ENCODE measurements around the gene SHLD1.

Gene SHLD1

GRCh38 chr20:5710551-5710950, 39.6 kb upstream of the SHLD1 start:
- H3K4me2 ChIP-seq = no peak overlapping the region
- H3K79me2 ChIP-seq (ENCODE audit: insufficient read depth, low read depth) = no peaks in the 10 kb centered on the region
- no peak overlapping the region for H3K9ac ChIP-seq
- H3K27ac ChIP-seq = no peak overlapping the region
- H3K4me1 ChIP-seq (ENCODE audit: low read depth, poor library complexity, severe bottlenecking) = no peaks in the 10 kb centered on the region
- H3K36me3 ChIP-seq (ENCODE audit: insufficient read depth) = no peaks in the 10 kb centered on the region
- H4K20me1 ChIP-seq (ENCODE audit: insufficient read depth) = no peaks in the 10 kb centered on the region
- TF ChIP-seq, protein P1, sequence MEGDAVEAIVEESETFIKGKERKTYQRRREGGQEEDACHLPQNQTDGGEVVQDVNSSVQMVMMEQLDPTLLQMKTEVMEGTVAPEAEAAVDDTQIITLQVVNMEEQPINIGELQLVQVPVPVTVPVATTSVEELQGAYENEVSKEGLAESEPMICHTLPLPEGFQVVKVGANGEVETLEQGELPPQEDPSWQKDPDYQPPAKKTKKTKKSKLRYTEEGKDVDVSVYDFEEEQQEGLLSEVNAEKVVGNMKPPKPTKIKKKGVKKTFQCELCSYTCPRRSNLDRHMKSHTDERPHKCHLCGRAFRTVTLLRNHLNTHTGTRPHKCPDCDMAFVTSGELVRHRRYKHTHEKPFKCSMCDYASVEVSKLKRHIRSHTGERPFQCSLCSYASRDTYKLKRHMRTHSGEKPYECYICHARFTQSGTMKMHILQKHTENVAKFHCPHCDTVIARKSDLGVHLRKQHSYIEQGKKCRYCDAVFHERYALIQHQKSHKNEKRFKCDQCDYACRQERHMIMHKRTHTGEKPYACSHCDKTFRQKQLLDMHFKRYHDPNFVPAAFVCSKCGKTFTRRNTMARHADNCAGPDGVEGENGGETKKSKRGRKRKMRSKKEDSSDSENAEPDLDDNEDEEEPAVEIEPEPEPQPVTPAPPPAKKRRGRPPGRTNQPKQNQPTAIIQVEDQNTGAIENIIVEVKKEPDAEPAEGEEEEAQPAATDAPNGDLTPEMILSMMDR (conservative IDR thresholded peaks at IDR 0.05; ENCODE audit: low read depth, low read length) = no peak
- no peaks in the 10 kb centered on the region for H3K27me3 ChIP-seq (ENCODE audit: insufficient read depth, low read depth)
- H3K4me3 ChIP-seq (IDR thresholded peaks at IDR 0.05; ENCODE audit: insufficient read depth, low read depth, low read length) = no peak overlapping the region
- H2AFZ ChIP-seq (ENCODE audit: low read depth) = no peak overlapping the region

GRCh38 chr20:5714261-5715041, 35.8 kb upstream of the SHLD1 start:
- Histone ChIP-seq H3K9ac (no peak overlapping the region), H3K27me3 (ENCODE audit: insufficient read depth, low read depth) (no peaks in the 10 kb centered on the region), H3K79me2 (ENCODE audit: insufficient read depth, low read depth) (no peaks in the 10 kb centered on the region), H3K27ac (no peak overlapping the region), H3K4me3 (IDR thresholded peaks at IDR 0.05; ENCODE audit: insufficient read depth, low read depth, low read length) (no peak overlapping the region), H4K20me1 (ENCODE audit: insufficient read depth) (no peaks in the 10 kb centered on the region), H3K36me3 (ENCODE audit: insufficient read depth) (no peaks in the 10 kb centered on the region), H3K4me2 (no peak overlapping the region), H3K4me1 (ENCODE audit: low read depth, poor library complexity, severe bottlenecking) (no peaks in the 10 kb centered on the region), H2AFZ (ENCODE audit: low read depth) (no peak overlapping the region)
- TF ChIP-seq, protein P1 (conservative IDR thresholded peaks at IDR 0.05; ENCODE audit: low read depth, low read length) = no peak

DNA sequence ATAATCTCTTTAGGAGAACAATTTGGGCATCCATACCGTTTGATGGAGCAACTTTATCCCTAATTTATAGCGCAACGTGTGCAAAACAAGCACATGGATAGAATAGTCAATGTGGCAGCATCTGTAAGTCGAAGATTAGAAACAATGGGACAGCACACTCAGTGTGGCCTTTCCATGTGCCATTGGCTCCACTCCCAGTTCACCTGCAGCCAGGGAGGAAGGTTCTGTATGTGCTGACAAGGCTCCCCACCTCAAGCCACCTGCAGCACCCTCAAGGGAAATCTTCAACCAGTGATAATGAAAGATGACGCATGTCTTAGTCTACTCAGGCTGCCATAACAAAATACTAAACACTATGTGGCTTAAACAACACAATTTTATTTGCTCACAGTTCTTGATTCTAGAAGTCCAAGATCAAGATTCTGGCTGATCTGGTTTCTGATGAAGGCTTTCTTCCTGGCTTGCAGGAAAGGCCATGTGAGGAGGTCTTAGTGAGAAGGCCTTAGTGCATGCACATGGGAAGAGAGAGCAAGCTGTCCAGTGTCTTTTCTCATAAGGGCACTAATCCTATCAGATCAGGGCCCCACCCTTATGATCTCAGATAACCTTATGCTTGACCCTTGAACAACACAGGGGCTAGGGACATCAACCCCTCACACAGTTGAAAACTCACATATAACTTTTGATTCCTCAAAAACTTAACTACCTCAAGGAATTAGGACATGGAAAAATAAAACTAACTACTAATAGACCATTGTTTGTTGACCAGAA, 34.9 kb upstream of the SHLD1 start:
- Histone ChIP-seq H2AFZ (ENCODE audit: low read depth) (no peak overlapping the region), H4K20me1 (ENCODE audit: insufficient read depth) (no peaks in the 10 kb centered on the region), H3K4me3 (IDR thresholded peaks at IDR 0.05; ENCODE audit: insufficient read depth, low read depth, low read length) (no peak overlapping the region), H3K9ac (no peak overlapping the region), H3K79me2 (ENCODE audit: insufficient read depth, low read depth) (no peaks in the 10 kb centered on the region), H3K36me3 (ENCODE audit: insufficient read depth) (no peaks in the 10 kb centered on the region), H3K27ac (no peak overlapping the region), H3K4me1 (ENCODE audit: low read depth, poor library complexity, severe bottlenecking) (no peaks in the 10 kb centered on the region), H3K4me2 (no peak overlapping the region), H3K27me3 (ENCODE audit: insufficient read depth, low read depth) (no peaks in the 10 kb centered on the region)
- TF ChIP-seq, protein P1 (conservative IDR thresholded peaks at IDR 0.05; ENCODE audit: low read depth, low read length) = no peak

GRCh38 chr20:5716953-5717352, 33.2 kb upstream of the SHLD1 start:
- no peaks in the 10 kb centered on the region for H3K4me1 ChIP-seq (ENCODE audit: low read depth, poor library complexity, severe bottlenecking)
- no peak overlapping the region for H3K27ac ChIP-seq
- H3K4me3 ChIP-seq (IDR thresholded peaks at IDR 0.05; ENCODE audit: insufficient read depth, low read depth, low read length) = no peak overlapping the region
- no peak overlapping the region for H2AFZ ChIP-seq (ENCODE audit: low read depth)
- H3K36me3 ChIP-seq (ENCODE audit: insufficient read depth) = no peaks in the 10 kb centered on the region
- no peaks in the 10 kb centered on the region for H4K20me1 ChIP-seq (ENCODE audit: insufficient read depth)
- H3K9ac ChIP-seq = no peak overlapping the region
- no peak overlapping the region for H3K4me2 ChIP-seq
- no peaks in the 10 kb centered on the region for H3K79me2 ChIP-seq (ENCODE audit: insufficient read depth, low read depth)
- TF ChIP-seq, protein P1 (conservative IDR thresholded peaks at IDR 0.05; ENCODE audit: low read depth, low read length) = no peak
- no peaks in the 10 kb centered on the region for H3K27me3 ChIP-seq (ENCODE audit: insufficient read depth, low read depth)

Data from KMS-11 (cell line).